Measurements from ENCODE around the gene TOMM40L. TPM values are rescaled to one million over a fixed set of nuclear protein-coding genes. Genes with fewer than 3 reads are reported as not detected.
"Not testable (repeated sequence)": the region's sequence is repeated elsewhere in the genome, so short reads cannot be mapped to it uniquely, and the experiment has no call there.

TOMM40L gene
- total RNA-seq, 1 donor from 2014 or later: 22.7 TPM

GRCh38 chr1:161255955-161256520 is 30.2 kb downstream of the TOMM40L start:
- Mint-ChIP-seq H3K27me3 (ENCODE audit: low read depth) (peaks cover 33% of the 10 kb centered on the region), H3K9me3 (peaks cover 31% of the 10 kb centered on the region), H3K36me3 (ENCODE audit: low read depth) (peaks cover 11% of the 10 kb centered on the region)
- H3K27ac Mint-ChIP-seq; intact Hi-C loops (cut with micrococcal nuclease); H3K4me3 Mint-ChIP-seq (ENCODE audit: low read depth); DNase-seq (ENCODE audit: low spot score); H3K4me1 Mint-ChIP-seq (ENCODE audit: low read depth): not testable (repeated sequence)

DNA sequence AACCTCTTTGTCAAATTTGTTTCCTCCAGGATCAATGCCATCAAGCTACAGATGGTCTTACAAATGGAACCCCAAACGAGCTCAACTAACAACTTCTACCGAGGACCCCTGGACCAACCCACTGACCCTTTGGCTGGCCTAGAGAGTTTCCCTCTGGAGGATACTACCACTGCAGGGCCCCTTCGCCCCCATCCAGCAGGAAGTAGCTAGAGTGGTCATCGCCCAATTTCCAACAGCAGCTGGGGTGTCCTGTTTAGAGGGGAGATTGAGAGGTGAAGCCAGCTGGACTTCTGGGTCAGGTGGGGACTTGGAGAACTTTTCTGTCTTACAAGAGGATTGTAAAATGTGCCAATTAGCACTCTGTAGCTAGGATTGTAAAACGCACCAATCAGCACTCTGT is 31.2 kb downstream of the TOMM40L start:
- H3K4me3 Mint-ChIP-seq (ENCODE audit: low read depth); H3K4me1 Mint-ChIP-seq (ENCODE audit: low read depth); intact Hi-C loops (cut with micrococcal nuclease); DNase-seq (ENCODE audit: low spot score); H3K27ac Mint-ChIP-seq: not testable (repeated sequence)
- Mint-ChIP-seq H3K9me3 (peaks cover 31% of the 10 kb centered on the region), H3K36me3 (ENCODE audit: low read depth) (peaks cover 11% of the 10 kb centered on the region), H3K27me3 (ENCODE audit: low read depth) (peaks cover 43% of the 10 kb centered on the region)

DNA sequence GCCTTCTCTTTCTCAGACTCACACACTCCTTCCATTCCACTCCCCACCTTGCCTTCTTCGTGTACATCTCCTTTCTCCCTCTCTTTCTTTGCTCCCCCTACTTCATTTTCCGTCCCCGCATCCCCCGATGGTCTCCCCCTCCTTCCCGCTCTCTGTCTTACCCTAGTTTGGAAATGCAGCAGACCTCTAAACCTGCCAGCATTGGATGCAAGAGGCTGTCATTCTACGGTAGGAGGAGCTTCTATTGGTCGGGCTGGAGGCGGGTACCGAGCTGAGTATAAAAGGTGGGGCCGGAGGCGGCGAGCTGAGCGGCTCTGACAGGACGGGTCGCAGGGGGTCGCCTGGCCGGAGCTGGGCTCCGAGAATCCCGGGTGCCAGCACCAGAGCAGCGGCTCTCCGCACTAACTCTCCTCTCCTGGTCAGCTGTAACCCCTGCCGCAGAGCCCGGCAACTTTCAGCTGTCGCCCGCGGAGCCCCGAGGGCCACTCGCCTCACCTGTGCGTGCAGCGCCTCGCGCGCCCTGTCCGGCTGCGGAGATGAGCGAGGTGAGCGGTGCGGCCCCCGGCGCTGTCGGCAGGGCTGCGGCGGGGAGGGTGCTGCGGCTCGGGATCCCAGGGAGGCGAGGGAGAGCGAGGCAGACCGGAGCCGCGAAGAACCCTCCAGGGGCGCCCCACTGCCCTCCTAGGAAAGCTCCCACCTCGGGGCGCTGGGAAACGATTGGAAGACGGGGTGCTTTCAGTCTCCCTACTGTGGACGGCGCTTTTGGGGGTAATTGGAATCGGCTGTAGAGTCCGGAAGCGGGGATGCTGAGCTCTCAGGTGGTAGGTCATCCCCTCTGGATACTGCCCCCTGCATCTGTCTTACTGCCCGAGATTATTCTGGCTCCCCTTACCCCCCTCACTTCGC is 32.8 kb downstream of the TOMM40L start, which contains the start of gene PCP4L1:
TSS of gene PCP4L1 (plus strand) at position 307 of the 906 bp plus-strand sequence. CDS start at position 537, 230 bp downstream.
- H3K27me3 Mint-ChIP-seq (ENCODE audit: low read depth): peaks cover 46% of the 10 kb centered on the region
- H3K36me3 Mint-ChIP-seq (ENCODE audit: low read depth): peaks cover 11% of the 10 kb centered on the region
- intact Hi-C loops (cut with micrococcal nuclease): no loop called here
- H3K4me1 Mint-ChIP-seq (ENCODE audit: low read depth): peaks cover 4% of the 10 kb centered on the region
- no peak within 1 kb of the TSS for H3K27ac Mint-ChIP-seq
- peaks cover 31% of the 10 kb centered on the region for H3K9me3 Mint-ChIP-seq
- H3K4me3 Mint-ChIP-seq (ENCODE audit: low read depth): peak within 1 kb of the TSS; percentile 62
- DNase-seq (ENCODE audit: low spot score): peak; percentile 10

DNA sequence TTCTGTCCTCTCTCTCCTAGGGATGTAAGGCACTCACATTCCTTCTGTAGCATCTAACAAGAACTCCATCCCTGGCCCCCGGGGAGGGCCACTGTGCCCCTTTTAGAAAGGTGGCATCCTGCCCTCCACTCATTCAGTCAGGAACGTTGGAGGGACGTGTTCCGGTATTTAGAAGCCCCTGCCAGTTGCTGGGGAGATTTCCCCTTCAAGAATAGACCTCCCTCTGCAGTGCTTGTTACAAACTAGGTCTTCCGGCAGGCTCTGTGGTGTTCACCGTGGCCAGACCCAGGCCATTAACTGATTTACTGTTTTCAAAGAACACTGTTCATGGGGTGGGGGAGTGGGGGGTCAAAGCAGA is 33.5 kb downstream of the TOMM40L start:
- intact Hi-C loops (cut with micrococcal nuclease): no loop called here

DNA sequence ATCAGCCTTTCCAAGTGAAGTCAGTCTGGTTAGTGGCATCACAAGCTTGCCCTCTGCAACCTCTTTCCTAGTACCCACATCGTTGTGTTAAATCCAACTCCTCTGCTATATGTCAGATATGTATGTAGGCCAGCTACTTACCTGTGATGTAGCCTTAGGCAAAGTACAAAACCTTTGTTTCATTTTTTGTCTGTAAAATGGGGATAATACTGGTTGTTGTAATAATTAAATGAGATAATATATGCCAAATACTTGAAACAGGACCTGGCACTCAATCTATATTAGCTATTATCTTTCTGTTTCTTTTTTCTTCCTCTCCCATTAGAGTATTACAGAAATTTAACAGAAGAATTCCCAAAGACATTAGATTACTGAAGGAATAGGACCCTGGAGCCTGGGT is 33.9 kb downstream of the TOMM40L start:
- H3K27me3 Mint-ChIP-seq (ENCODE audit: low read depth): peaks cover 46% of the 10 kb centered on the region
- H3K9me3 Mint-ChIP-seq: peaks cover 31% of the 10 kb centered on the region
- peak overlapping the region; percentile 43 for H3K4me3 Mint-ChIP-seq (ENCODE audit: low read depth)
- peaks cover 4% of the 10 kb centered on the region for H3K4me1 Mint-ChIP-seq (ENCODE audit: low read depth)
- no peak for DNase-seq (ENCODE audit: low spot score)
- H3K27ac Mint-ChIP-seq: no peak overlapping the region
- peaks cover 11% of the 10 kb centered on the region for H3K36me3 Mint-ChIP-seq (ENCODE audit: low read depth)
- intact Hi-C loops (cut with micrococcal nuclease): no loop called here

More for the DNA sequence above, 33.5 kb downstream of the TOMM40L start:
- no peak for DNase-seq (ENCODE audit: low spot score)
- Mint-ChIP-seq H3K36me3 (ENCODE audit: low read depth) (peaks cover 11% of the 10 kb centered on the region), H3K4me3 (ENCODE audit: low read depth) (peak overlapping the region; percentile 43), H3K4me1 (ENCODE audit: low read depth) (peaks cover 4% of the 10 kb centered on the region), H3K9me3 (peaks cover 31% of the 10 kb centered on the region), H3K27me3 (ENCODE audit: low read depth) (peaks cover 46% of the 10 kb centered on the region), H3K27ac (no peak overlapping the region)

GRCh38 chr1:161260376-161261260 is 34.8 kb downstream of the TOMM40L start:
- peaks cover 11% of the 10 kb centered on the region for H3K36me3 Mint-ChIP-seq (ENCODE audit: low read depth)
- H3K27me3 Mint-ChIP-seq (ENCODE audit: low read depth): peaks cover 44% of the 10 kb centered on the region
- no peak for DNase-seq (ENCODE audit: low spot score)
- peaks cover 28% of the 10 kb centered on the region for H3K9me3 Mint-ChIP-seq
- H3K4me3 Mint-ChIP-seq (ENCODE audit: low read depth): no peak overlapping the region
- intact Hi-C loops (cut with micrococcal nuclease): no loop called here
- H3K4me1 Mint-ChIP-seq (ENCODE audit: low read depth): peaks cover 4% of the 10 kb centered on the region
- H3K27ac Mint-ChIP-seq: no peak overlapping the region

DNA sequence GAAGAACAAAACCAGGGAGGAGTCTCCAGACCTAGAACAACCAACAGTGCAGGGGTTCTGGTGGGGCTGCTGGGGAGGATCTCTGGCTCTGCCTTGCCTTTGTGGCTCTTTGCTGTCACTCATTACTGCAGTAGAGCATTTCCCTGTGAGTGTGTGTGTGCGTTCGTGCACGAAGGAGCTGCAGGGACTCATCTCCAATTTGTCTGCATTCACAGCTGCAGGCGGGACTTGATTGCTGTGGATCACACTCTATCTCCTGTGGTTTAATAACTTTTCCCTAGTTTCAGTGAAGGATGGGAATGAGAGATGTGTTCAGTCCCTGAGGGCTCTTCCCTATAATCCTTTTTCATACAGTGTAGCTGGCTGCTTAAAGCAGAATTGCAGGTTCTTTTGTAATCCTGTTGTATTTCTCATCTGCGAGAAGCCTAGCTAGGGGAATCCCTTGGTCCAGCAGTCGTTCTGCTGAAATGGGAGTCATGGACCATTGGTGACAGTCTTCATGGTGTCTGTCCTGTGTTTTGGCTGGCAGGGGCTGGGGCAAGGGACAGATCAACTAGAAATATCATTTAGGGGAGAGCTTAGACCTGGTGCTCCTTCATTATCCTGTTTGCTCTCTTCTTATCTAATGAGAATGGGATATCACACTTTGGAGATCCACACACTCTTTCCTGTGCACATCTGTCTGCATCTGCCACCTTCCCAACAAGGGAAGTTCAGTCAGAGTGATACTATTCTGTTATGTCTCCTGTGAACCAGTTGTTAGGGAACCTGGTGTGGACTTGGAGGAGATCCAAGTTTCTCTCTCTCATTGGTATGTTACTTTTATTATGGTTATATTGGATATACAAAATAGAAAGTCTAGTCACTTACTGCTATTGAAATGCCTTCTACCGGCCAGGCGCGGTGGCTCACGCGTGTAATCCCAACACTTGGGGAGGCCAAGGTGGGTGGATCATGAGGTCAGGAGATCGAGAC is 35.7 kb downstream of the TOMM40L start:
- Mint-ChIP-seq H3K4me3 (ENCODE audit: low read depth) (no peak overlapping the region), H3K36me3 (ENCODE audit: low read depth) (peaks cover 11% of the 10 kb centered on the region), H3K27ac (no peak overlapping the region), H3K4me1 (ENCODE audit: low read depth) (peaks cover 4% of the 10 kb centered on the region), H3K27me3 (ENCODE audit: low read depth) (peaks cover 47% of the 10 kb centered on the region), H3K9me3 (peaks cover 20% of the 10 kb centered on the region)
- intact Hi-C loops (cut with micrococcal nuclease): no loop called here
- DNase-seq (ENCODE audit: low spot score): no peak

DNA sequence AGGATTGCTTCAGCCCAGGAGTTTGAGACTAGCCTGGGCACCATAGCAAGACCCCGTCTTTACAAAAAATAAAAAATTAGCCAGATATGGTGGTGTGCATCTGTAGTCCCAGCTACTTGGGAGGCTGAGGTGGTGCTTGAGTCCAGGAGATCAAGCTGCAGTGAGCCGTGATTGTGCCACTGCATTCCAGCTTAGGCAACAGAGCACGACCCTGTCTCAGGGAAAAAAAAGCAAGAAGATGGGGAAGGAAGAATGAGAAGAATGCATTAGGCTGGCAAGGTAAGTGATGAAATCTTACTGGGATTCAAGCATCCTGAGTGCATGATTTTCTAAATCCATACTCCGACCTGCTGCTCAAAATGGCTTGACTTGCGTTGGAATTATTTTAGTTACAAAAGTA is 39.4 kb downstream of the TOMM40L start:
- H3K4me3 Mint-ChIP-seq (ENCODE audit: low read depth): no peak overlapping the region
- H3K36me3 Mint-ChIP-seq (ENCODE audit: low read depth): no peaks in the 10 kb centered on the region
- peaks cover 26% of the 10 kb centered on the region for H3K27me3 Mint-ChIP-seq (ENCODE audit: low read depth)
- no peaks in the 10 kb centered on the region for H3K4me1 Mint-ChIP-seq (ENCODE audit: low read depth)
- intact Hi-C loops (cut with micrococcal nuclease): no loop called here
- DNase-seq (ENCODE audit: low spot score): no peak
- H3K27ac Mint-ChIP-seq: no peak overlapping the region
- H3K9me3 Mint-ChIP-seq: no peaks in the 10 kb centered on the region

- Mint-ChIP-seq H3K4me3 (ENCODE audit: low read depth) (no peak overlapping the region), H3K4me1 (ENCODE audit: low read depth) (no peaks in the 10 kb centered on the region), H3K9me3 (no peaks in the 10 kb centered on the region), H3K27ac (no peak overlapping the region), H3K27me3 (ENCODE audit: low read depth) (peaks cover 19% of the 10 kb centered on the region), H3K36me3 (ENCODE audit: low read depth) (no peaks in the 10 kb centered on the region)
- no peak for DNase-seq (ENCODE audit: low spot score)
- intact Hi-C loops (cut with micrococcal nuclease): no loop called here
These were observed 40.3 kb downstream of the TOMM40L start for GRCh38 chr1:161266202-161266601.

DNA sequence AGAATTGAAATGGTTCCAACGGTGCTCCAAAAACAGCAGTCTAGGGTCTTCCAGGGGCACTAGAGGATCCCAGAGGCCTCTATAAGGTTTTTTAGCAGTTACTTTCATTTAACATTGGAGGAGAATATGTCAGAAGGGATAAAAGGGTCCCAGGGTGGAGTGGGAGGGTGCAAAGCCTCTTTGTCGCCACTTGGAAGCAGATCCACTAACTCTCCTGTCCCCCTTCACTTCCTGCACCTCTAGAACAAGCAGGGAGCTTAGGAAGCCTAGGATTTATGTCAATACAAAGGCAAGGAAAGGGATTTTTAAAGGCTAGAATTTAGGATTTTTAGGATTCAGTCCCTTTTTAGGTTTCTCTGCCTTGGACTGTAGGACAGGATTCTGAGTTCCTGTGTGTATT is 41.0 kb downstream of the TOMM40L start:
- no peak for DNase-seq (ENCODE audit: low spot score)
- H3K9me3 Mint-ChIP-seq: no peaks in the 10 kb centered on the region
- no peaks in the 10 kb centered on the region for H3K36me3 Mint-ChIP-seq (ENCODE audit: low read depth)
- peaks cover 12% of the 10 kb centered on the region for H3K27me3 Mint-ChIP-seq (ENCODE audit: low read depth)
- no peaks in the 10 kb centered on the region for H3K4me1 Mint-ChIP-seq (ENCODE audit: low read depth)
- no peak overlapping the region for H3K4me3 Mint-ChIP-seq (ENCODE audit: low read depth)
- H3K27ac Mint-ChIP-seq: no peak overlapping the region
- intact Hi-C loops (cut with micrococcal nuclease): no loop called here

DNA sequence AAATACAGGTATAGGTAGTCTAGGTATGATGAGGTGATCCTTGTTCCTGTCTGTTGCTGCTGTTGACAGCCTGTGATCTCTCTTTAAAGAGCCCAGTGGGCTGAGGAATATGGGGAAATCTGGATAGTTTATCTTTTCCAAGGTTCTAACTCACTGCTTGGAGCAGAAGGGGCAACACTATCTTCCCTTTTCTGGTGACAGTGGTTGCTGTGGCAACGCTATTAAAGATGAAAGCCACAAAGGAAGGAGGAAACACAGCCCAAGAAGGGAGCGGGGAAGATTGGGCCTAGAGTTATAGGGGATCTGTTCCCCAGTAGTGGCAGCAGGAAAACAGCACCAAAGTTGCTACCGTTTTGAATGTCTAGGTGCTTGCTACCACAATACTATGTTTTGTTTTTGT is 41.5 kb downstream of the TOMM40L start:
- H3K4me3 Mint-ChIP-seq (ENCODE audit: low read depth): no peak overlapping the region
- no peaks in the 10 kb centered on the region for H3K4me1 Mint-ChIP-seq (ENCODE audit: low read depth)
- no peaks in the 10 kb centered on the region for H3K36me3 Mint-ChIP-seq (ENCODE audit: low read depth)
- intact Hi-C loops (cut with micrococcal nuclease): no loop called here
- no peak for DNase-seq (ENCODE audit: low spot score)
- H3K9me3 Mint-ChIP-seq: no peaks in the 10 kb centered on the region
- peaks cover 10% of the 10 kb centered on the region for H3K27me3 Mint-ChIP-seq (ENCODE audit: low read depth)
- no peak overlapping the region for H3K27ac Mint-ChIP-seq

DNA sequence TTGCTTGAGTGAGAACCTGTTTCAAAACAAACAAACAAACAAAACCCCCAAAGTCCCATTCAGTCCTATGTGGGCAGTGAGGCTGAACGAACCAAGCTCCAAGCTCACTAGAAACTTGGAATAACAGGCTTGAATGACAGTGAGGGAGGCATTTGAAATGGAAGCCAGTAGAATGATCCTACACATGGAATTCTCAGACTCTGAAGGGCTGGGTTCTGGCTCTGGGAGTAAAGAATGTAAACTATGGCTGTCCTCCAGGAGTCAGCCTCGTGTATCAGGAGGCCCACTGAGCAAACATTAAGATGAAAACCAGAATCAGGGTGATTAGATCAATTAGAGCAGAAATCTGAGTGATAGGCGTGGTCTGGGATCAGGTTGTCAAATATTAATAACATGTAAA is 47.5 kb downstream of the TOMM40L start:
- H3K4me3 Mint-ChIP-seq (ENCODE audit: low read depth): no peak overlapping the region
- no peak overlapping the region for H3K27ac Mint-ChIP-seq
- H3K36me3 Mint-ChIP-seq (ENCODE audit: low read depth): no peaks in the 10 kb centered on the region
- no peak for DNase-seq (ENCODE audit: low spot score)
- no peaks in the 10 kb centered on the region for H3K4me1 Mint-ChIP-seq (ENCODE audit: low read depth)
- H3K9me3 Mint-ChIP-seq: no peaks in the 10 kb centered on the region
- intact Hi-C loops (cut with micrococcal nuclease): no loop called here
- H3K27me3 Mint-ChIP-seq (ENCODE audit: low read depth): peaks cover 19% of the 10 kb centered on the region
